Adrenal gland (tissue), 12 donors: ENCODE data around the gene NLK. TPM values are rescaled to one million over a fixed set of nuclear protein-coding genes. Genes with fewer than 3 reads are reported as not detected.

Experiments used
- DNase-seq, 7 donors: peaks; one replicate each; pipeline ENCODE4 v3.0.0-alpha.2; 2019 to 2020
- H3K27ac ChIP-seq, 5 donors: fragments of 200-600 bp; sonication (generic) in 4 of 5; 1 replicate in 3 of 5; 2 replicates in 2 of 5; pipeline versions ENCODE4 v1.5.1 to v1.8.0; 2016 to 2020; ENCODE audit warnings: mild to moderate bottlenecking in 1 of 5
- H3K27me3 ChIP-seq: fragments of 200-600 bp; 2 replicates; pipeline ENCODE4 v1.8.0; 2021
- H3K36me3 ChIP-seq, 2 donors: fragments of 200-600 bp; replicated peaks in 1 of 2; 1 replicate in 1 of 2; 2 replicates in 1 of 2; pipeline versions ENCODE4 v1.5.1 to v1.8.0; 2018 to 2022
- H3K4me1 ChIP-seq, 2 donors: fragments of 200-600 bp; replicated peaks in 1 of 2; 1 replicate in 1 of 2; 2 replicates in 1 of 2; pipeline versions ENCODE4 v1.5.1 to v1.8.0; 2018 to 2021
- H3K4me3 ChIP-seq, 4 donors: fragments of 200-600 bp; sonication (generic) in 3 of 4; one replicate each; pipeline ENCODE4 v1.5.1; 2016 to 2018
- H3K9me3 ChIP-seq, 3 donors: fragments of 200-600 bp; sonication (generic) in 1 of 3; replicated peaks in 1 of 3; 1 replicate in 2 of 3; 2 replicates in 1 of 3; pipeline versions ENCODE4 v1.5.1 to v1.8.0; 2016 to 2021
- CTCF ChIP-seq, 6 experiments: fragments of 450-650 bp in 4 of 6; fragments of 200-600 bp in 2 of 6; sonication (generic) in 1 of 6; IDR thresholded peaks; 1 replicate in 5 of 6; 2 replicates in 1 of 6; pipeline versions ENCODE4 v1.5.1 to v1.8.0; 2016 to 2021; ENCODE audit warnings: antibody characterized with exemption in 6 of 6, mild to moderate bottlenecking in 2 of 6, moderate library complexity in 1 of 6
- POLR2A ChIP-seq, 2 donors: fragments of 450-650 bp; IDR thresholded peaks; one replicate each; pipeline ENCODE4 v1.6.1; 2017; ENCODE audit warnings: antibody characterized with exemption in 2 of 2, mild to moderate bottlenecking in 2 of 2, moderate library complexity in 1 of 2
- WGBS, 4 donors: extraction: QIAGEN DNeasy Blood & Tissue Kit in 2 of 4; methylation state at CpG; one replicate each; pipeline versions ENCODE4 v1.1.5 to v1.1.7; 2013 to 2017; 5-methylcytosine and 5-hydroxymethylcytosine counted together
- intact Hi-C, 2 donors: fragments of 100-400 bp; cut with DNase I; formaldehyde crosslinking; loops; one replicate each; pipeline versions ENCODE4 v1.14.1 to v1.15.0; 2022 to 2023
- polyA plus RNA-seq, 3 donors: library from polyadenylated mRNA; stranded (reverse); fragments of 200-250 nt in 2 of 3; fragments of 350-450 nt in 1 of 3; fragmentation: Illumina TruSeq in 1 of 3; extraction: RNeasy Lipid Tissue Mini Kit (QIAGEN cat#74804) in 1 of 3; gene quantifications; one replicate each; pipeline ENCODE4 v1.2.3, GENCODE V29; 2013 to 2014
- total RNA-seq, 9 donors: library from RNA; depleted of rRNA in 4 of 9; stranded (reverse); fragments of >200 nt in 4 of 9; fragments of 120-200 nt in 1 of 9; fragmentation: NEBNext Ultra II Directional in 1 of 9; extraction: Animal tissue kit (Norgen Biotek cat#: 25700) in 1 of 9; gene quantifications; one replicate each; pipeline versions ENCODE4 v1.1.0 to v1.2.4, GENCODE V29; 2013 to 2023
- donor health status: healthy with polysubstance abuse.
- donor health status: Bipolar disorder and iron deficiency.
- donor health status: DM: yes; HTN: yes; CAD: no.
- donor health status: DM: no; HTN: no; CAD: no.
- donor health status: DM: no; HTN: no; CAD: no.
- donor health status: DM: yes; HTN: yes; CAD: no.

The NLK gene
- total and polyA plus RNA-seq, 12 donors, result 34.7 to 86.1 (median 56.4) TPM

- DNase-seq, result no peak
- WGBS, 4 donors, result 33 to 54% (median 42%) methylated on average over 1 of the region's 1 CpG
- no peaks in the 10 kb centered on the region for H3K27me3 ChIP-seq
- no peaks in the 10 kb centered on the region for H3K9me3 ChIP-seq
- intact Hi-C loops, result no loop called here
- H3K4me3 ChIP-seq, result no peak overlapping the region
- no peak overlapping the region for H3K27ac ChIP-seq
- TF ChIP-seq CTCF (IDR thresholded peaks at IDR 0.05), result no peak
- no peak for TF ChIP-seq POLR2A (IDR thresholded peaks at IDR 0.05)
- H3K36me3 ChIP-seq, result no peaks in the 10 kb centered on the region
- H3K4me1 ChIP-seq, result no peaks in the 10 kb centered on the region
These were observed 47.9 kb upstream of the NLK start for GRCh38 chr17:27994586-27994985.

GRCh38 chr17:27995554-27995953, 46.9 kb upstream of the NLK start:
- no peak overlapping the region for H3K4me3 ChIP-seq
- H3K27ac ChIP-seq, result no peak overlapping the region
- intact Hi-C loops, result no loop called here
- TF ChIP-seq POLR2A (IDR thresholded peaks at IDR 0.05) (no peak), CTCF (IDR thresholded peaks at IDR 0.05) (no peak)
- H3K4me1 ChIP-seq, result no peaks in the 10 kb centered on the region
- DNase-seq, result no peak
- H3K9me3 ChIP-seq, result no peaks in the 10 kb centered on the region
- H3K27me3 ChIP-seq, result no peaks in the 10 kb centered on the region
- no peaks in the 10 kb centered on the region for H3K36me3 ChIP-seq
- WGBS, 4 donors, result 0 to 69% (median 52%) methylated on average over 1 of the region's 1 CpG

- Histone ChIP-seq H3K4me3 (no peak overlapping the region), H3K27me3 (no peaks in the 10 kb centered on the region), H3K9me3 (no peaks in the 10 kb centered on the region), H3K27ac (no peak overlapping the region), H3K36me3 (no peaks in the 10 kb centered on the region), H3K4me1 (no peaks in the 10 kb centered on the region)
- no peak for DNase-seq
- TF ChIP-seq POLR2A (IDR thresholded peaks at IDR 0.05) (no peak), CTCF (IDR thresholded peaks at IDR 0.05) (no peak)
- WGBS, 4 donors, result 61 to 68% (median 62%) methylated on average over 11 to 12 of the region's 12 CpGs
- intact Hi-C loops, result no loop called here
These were observed 46.1 kb upstream of the NLK start for GRCh38 chr17:27996202-27997043.

- Histone ChIP-seq H3K27ac (no peak overlapping the region), H3K4me3 (no peak overlapping the region), H3K9me3 (no peaks in the 10 kb centered on the region), H3K27me3 (no peaks in the 10 kb centered on the region), H3K4me1 (no peaks in the 10 kb centered on the region), H3K36me3 (no peaks in the 10 kb centered on the region)
- intact Hi-C loops, result no loop called here
- TF ChIP-seq CTCF (IDR thresholded peaks at IDR 0.05) (no peak), POLR2A (IDR thresholded peaks at IDR 0.05) (no peak)
- no peak for DNase-seq
These were observed 45.5 kb upstream of the NLK start for GRCh38 chr17:27997044-27997401.
